SK-N-SH treated with all-trans-retinoic acid at 6 μM for 48 hours (cell line): ENCODE measurements around the gene PSORS1C2.

Experiments used
- ARNTL ChIP-seq: fragments of 450-650 bp; formaldehyde crosslinking; IDR thresholded peaks from 2 replicates; pipeline ENCODE4 v1.5.0; 2020; ENCODE audit warnings: low read depth, mild to moderate bottlenecking, moderate library complexity, borderline replicate concordance
- PATZ1 ChIP-seq: fragments of 250-450 bp; sonication (Bioruptor Pico); IDR thresholded peaks from 2 replicates; pipeline ENCODE4 v1.8.0; 2020; ENCODE audit warnings: mild to moderate bottlenecking, moderate library complexity, borderline replicate concordance

- TF ChIP-seq ARNTL (CRISPR knock-in tag) = no peak
- TF ChIP-seq PATZ1 (CRISPR knock-in tag) = no peak
Observed at GRCh38 chr6:31129130-31129529, 9.7 kb downstream of the PSORS1C2 start.
